GM11168 (cell line): ENCODE data around the gene DMRT1.
"Not testable (repeated sequence)": the region's sequence is repeated elsewhere in the genome, so short reads cannot be mapped to it uniquely, and the experiment has no call there.

Experiments used
- in situ Hi-C: fragments of 300-500 bp; cut with MboI; formaldehyde crosslinking; loops from one replicate; pipeline ENCODE4 v1.12.0; 2022; ENCODE audit warnings: low sequenced_read_pairs; ENCODE audit not compliant: unreplicated experiment

Gene DMRT1

GRCh38 chr9:981491-981898 is 140.0 kb downstream of the DMRT1 start:
- in situ Hi-C loops, result no loop called here

GRCh38 chr9:982394-983230 is 141.1 kb downstream of the DMRT1 start:
- in situ Hi-C loops, result no loop called here

- in situ Hi-C loops, result no loop called here
Observed at GRCh38 chr9:994005-994404, 152.5 kb downstream of the DMRT1 start.

- in situ Hi-C loops, result no loop called here
Observed at GRCh38 chr9:995192-995591, 153.7 kb downstream of the DMRT1 start.

- in situ Hi-C loops, result no loop called here
Observed at GRCh38 chr9:995781-996180, 154.3 kb downstream of the DMRT1 start.

GRCh38 chr9:998299-999110 is 157.0 kb downstream of the DMRT1 start:
- in situ Hi-C loops, result not testable (repeated sequence)

GRCh38 chr9:1001838-1002237 is 160.3 kb downstream of the DMRT1 start:
- in situ Hi-C loops, result no loop called here

- in situ Hi-C loops, result no loop called here
Observed at GRCh38 chr9:1002678-1003077, 161.2 kb downstream of the DMRT1 start.

- in situ Hi-C loops, result loop anchor here (5.0 kb wide), 2 partner anchors 113 to 403 kb away; no protein-coding TSS in a partner anchor
Observed at GRCh38 chr9:1005043-1005667, 163.7 kb downstream of the DMRT1 start.

GRCh38 chr9:1007312-1007711 is 165.8 kb downstream of the DMRT1 start:
- in situ Hi-C loops, result loop anchor here (5.0 kb wide), 2 partner anchors 115 to 405 kb away; no protein-coding TSS in a partner anchor

GRCh38 chr9:1008216-1008615 is 166.7 kb downstream of the DMRT1 start:
- in situ Hi-C loops, result loop anchor here (5.0 kb wide), 2 partner anchors 116 to 406 kb away; no protein-coding TSS in a partner anchor

- in situ Hi-C loops, result loop anchor here (5.0 kb wide), 2 partner anchors 117 to 407 kb away; no protein-coding TSS in a partner anchor
Observed at GRCh38 chr9:1009101-1009707, 167.7 kb downstream of the DMRT1 start.

GRCh38 chr9:1013021-1013420 is 171.5 kb downstream of the DMRT1 start:
- in situ Hi-C loops, result no loop called here

GRCh38 chr9:1014225-1014624 is 172.7 kb downstream of the DMRT1 start:
- in situ Hi-C loops, result no loop called here

GRCh38 chr9:1014640-1015039 is 173.1 kb downstream of the DMRT1 start:
- in situ Hi-C loops, result no loop called here

GRCh38 chr9:1018121-1018520 is 176.6 kb downstream of the DMRT1 start:
- in situ Hi-C loops, result no loop called here
